GM21619 (cell line): ENCODE measurements around the gene TMC4.
A peak's percentile ranks its signal among the peaks of the same experiment; 100 is the strongest.
"Not testable (repeated sequence)": the region's sequence is repeated elsewhere in the genome, so short reads cannot be mapped to it uniquely, and the experiment has no call there.

Experiments used
- ATAC-seq: cut with Tn5 transposase; IDR thresholded peaks from one replicate; pipeline ENCODE4 v1.9.1; 2021; ENCODE audit not compliant: unreplicated experiment

Gene TMC4

DNA sequence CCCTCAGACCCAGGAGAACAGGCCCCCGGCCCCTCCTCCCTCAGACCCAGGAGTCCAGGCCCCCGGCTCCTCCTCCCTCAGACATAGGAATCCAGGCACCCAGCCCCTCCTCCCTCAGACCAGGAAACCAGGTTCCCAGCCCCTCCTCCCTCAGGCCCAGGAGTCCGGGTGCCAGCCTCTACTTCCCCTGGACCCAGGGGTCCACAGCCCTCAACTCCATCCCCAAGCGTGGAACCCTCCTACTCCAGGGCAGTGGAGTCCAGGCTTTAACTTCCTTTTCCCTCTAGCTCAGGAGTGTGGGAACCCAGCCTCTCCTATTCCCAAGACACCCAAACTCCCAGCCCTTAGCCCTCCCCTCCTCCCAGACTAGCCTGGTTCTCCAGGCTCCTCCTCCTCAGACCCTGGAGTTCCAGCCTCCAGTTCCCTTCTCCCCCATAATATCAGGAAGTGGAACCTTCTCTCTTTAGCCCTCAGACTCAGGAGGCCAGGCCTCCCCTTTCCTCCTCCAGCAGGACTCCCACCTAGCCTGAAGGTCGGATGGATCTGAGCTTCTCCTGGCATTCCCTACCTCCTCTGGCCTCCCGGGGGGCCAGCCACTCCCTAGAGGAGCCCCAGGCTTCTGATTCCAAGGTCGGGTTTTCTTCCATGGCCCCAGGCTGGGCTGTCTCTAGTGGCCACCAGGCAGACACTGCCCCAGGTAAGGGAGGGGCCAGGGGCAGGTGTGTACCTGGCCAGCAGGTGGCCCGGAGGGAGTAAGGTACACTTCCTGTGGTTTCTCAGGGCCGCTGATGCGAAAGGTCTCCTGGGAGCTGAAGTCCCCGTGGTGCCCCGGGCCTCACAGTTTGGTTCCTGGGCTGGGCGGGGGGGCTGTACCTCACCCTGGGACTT lies at the start of gene TMC4:
TSS of gene TMC4 (minus strand) at position 690 of the 888 bp plus-strand sequence. CDS start at position 647, 43 bp downstream.
- ATAC-seq = no peak

- ATAC-seq = not testable (repeated sequence)
Observed at GRCh38 chr19:54221947-54222346, 49.0 kb upstream of the TMC4 start.

GRCh38 chr19:54219702-54220101 lies 46.7 kb upstream of the TMC4 start:
- not testable (repeated sequence) for ATAC-seq

- no peak for ATAC-seq
Observed at GRCh38 chr19:54218960-54219661, 46.2 kb upstream of the TMC4 start.

DNA sequence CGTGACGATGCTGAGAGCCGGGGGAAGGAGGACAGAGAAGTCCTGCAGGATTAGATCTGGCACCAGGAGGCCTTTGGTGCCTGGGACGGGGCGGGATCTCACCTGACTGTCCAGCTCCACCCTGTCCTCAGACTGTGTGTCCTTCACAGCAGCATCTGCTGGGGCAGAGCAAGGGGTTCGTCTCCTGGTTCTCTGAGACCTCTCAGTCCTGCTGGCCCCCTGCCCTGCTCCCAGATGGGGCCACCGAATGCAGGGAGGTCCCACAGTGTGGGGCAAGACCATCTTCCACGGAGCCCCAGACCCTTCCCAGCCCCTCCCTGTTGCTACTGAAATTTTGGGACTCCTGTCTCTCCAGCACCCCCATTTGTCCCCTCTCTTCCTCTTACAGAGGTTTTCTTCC lies 45.3 kb upstream of the TMC4 start:
- no peak for ATAC-seq

DNA sequence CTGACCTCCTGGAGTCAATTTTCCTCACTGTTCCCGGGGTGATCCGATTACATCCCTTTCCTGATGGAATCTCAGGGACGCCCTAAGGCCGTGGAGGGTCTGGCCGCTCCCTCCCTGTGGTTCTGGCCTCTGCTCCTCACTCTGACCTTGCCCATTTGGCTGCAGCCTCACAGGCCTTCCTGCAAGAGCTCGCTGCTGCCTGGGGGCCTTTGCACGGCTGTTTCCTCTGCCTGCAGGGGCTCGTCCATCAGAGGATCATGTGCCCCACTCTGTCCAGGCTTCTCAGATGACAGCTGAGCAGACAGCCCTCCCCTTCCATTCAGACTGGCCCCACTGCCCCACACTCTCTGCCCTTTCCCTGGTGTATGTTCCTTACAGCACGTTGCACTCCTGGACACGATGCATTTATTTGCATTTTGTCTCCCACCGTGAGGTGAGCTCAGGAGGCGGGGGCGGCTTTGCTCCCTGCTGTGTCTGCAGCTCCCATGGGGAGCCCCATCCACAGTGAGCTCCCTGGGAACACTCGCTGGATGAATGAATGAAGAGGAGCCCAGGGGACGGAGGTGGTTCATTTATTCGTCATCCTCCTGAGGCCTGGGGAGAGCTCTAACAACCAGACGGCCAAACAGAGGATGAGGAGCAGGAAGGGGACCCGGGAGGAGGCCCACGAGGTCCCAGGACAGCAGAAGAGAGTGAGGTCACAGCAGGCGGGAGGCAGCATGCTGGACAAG lies 44.7 kb upstream of the TMC4 start:
- not testable (repeated sequence) for ATAC-seq

DNA sequence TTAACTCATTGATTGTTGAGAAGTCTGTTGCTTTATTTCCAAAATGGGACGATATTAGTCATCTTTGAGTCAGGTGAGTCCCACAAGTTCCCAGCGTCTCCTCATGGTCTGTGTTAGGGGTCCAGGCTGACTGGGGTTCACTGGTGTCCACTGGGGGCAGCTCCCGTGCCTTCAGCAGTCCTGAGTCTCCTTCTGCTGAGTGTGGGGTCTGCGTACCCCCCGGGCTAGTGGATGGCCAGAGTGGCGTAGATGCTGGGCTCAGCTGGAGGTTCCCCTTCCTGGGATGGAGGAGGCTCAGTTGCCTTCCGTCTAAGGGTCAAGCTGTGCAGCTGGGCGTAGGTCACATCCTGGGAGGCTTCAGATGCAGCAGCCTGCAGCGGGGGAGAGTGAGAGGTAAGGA lies 43.9 kb upstream of the TMC4 start:
- ATAC-seq = no peak

- not testable (repeated sequence) for ATAC-seq
Observed at GRCh38 chr19:54214734-54215133, 41.8 kb upstream of the TMC4 start.

- not testable (repeated sequence) for ATAC-seq
Observed at GRCh38 chr19:54214217-54214616, 41.3 kb upstream of the TMC4 start.

DNA sequence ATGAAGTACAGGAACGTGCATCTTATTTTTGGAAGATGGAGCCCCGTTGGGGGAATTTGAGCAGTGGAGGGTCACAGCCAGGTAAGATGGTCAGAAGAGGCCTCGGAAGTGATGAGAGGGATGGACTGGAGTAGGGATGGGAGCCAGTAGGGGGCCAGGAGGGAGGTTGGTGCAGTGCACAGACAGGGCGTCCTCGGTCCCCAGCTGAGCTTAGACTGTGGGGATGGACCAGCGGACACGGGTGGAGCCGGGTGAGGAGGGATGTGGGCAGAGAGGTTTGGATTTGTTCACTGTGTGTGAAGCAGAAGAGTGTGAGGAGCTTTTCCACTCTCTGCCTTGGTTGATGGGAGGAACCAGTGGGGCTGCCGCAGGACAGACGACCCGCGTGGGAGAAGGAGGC lies 38.3 kb upstream of the TMC4 start:
- no peak for ATAC-seq

DNA sequence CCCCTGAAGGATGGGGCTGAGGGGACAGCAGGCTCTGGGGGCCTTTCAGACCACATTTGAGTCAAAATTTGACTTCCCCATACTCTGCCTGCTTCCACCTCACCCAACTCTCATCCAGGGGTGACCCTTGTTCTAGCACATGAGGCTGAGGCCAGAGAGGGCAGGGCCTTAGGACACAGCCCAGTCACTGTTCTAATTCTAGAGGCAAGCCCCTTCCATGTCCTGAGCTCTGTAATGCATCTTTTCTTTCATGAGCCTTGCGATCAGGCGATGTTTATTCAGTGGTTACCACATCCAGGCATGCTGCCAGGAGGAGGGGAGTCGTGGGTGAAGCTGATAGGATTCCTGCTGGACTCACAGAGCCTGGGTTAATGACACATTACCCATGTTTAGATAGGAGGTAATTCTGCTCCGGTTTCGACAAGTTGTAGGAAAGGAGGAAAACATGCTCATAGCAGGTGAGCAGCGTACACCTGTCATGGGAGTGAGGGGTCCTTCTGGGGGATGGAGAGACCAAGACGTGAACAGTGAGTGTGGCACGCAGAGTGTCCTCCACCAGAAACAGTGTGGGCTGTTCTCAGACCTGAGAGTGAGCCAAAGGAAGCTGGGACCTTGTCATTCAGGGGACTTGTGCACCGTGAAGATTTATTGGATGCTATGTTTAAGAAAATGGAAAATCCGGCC lies 37.0 kb upstream of the TMC4 start:
- ATAC-seq = no peak

GRCh38 chr19:54209058-54209810 lies 36.3 kb upstream of the TMC4 start:
- ATAC-seq = no peak

DNA sequence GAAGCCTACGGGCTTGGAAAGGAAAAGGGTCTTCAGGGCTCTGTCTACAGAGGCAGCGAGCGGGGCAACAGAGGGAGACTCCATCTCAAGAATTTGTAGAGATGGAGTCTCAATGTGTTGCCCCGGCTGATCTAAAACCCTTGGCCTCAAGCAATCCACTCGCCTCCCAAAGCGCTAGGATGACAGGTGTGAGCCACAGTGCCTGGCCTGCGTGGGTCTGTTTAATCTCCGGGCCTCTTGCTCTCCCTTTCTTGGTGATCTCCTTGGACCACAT lies 35.8 kb upstream of the TMC4 start:
- ATAC-seq = no peak

DNA sequence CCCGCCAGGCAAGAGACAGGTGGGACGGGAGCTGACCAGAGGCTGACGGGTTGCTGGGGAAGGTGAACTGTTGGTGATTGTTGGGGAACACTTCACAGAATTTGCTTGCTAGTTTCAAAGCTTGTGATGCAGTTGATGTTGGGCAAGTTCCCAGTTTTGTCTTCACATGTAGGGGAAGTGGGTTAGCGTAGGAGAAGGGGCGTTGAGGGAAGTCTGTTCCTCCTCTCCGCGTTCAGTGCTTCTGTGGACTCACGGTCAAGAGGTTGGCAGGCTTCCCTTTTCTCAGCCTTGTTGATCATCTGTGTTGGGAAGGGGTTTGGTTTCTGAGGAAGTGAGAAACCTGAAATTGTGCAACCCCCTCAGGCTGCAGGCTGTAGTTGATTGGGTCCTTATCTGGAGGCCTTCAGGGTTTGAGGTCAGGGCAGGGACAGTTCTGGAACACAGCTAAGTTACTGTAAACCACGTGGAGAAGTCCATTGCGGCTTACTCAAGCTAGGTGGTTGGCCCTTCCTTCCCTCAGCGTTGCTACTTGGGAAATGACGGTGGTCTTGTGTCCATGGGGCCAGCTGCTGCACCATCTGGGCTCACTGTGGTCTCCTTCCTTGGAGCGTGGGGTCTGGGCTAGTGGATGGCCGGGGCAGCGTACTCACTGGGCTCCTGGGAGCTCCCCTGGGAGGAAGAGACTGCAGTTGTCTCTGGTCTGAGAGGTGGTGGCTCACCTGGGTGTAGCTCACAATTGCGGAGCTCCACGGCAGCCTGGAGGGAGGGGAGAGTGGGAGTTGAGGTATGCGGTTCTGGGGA lies 35.2 kb upstream of the TMC4 start:
- ATAC-seq = peak; percentile 38

DNA sequence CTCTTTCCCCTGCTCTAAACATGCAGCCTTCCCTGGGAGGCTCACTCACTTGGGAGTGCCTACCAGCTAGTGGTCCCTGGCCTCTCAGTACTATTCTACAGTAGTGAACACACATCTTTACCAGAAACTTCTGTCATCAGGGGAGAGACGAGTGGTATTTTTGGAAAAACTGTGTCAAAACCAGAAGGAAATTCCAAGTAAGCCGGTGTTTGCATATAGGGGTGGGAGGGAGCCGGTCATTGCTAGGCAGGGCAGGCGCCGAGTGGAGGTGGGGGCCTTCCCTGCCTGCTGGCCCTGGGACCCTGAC lies 34.7 kb upstream of the TMC4 start:
- ATAC-seq = no peak

DNA sequence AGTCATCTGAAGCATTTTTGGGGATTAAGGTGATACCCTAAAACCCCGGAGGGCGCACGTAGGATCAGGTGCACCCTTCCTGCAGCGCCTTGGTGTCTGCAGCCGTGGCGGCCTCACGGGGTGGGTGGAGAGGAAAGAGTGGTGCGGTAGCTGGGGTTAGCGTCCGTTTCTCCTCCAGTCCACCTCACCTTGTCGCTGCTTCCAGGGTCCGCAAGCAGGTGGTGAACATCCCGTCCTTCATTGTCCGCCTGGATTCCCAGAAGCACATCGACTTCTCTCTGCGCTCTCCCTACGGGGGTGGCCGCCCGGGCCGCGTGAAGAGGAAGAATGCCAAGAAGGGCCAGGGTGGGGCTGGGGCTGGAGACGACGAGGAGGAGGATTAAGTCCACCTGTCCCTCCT lies 34.2 kb upstream of the TMC4 start:
- not testable (repeated sequence) for ATAC-seq

DNA sequence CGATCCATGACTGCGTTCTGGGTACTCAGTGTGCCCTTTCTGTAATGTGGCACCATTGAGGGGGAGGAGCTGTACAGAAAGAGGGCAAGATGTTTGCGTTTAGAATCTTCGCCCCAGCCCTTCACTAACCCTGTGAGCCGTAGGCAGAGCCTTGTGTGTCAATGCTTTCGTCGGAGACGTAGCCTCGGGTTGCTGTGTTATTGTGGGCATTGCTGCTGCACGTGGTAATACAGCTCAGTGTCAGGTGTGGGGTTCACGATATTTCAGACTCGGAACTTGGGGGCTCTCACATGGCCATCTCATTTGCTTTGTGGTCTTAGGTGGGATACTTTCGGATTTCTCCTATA lies 33.8 kb upstream of the TMC4 start:
- no peak for ATAC-seq

- no peak for ATAC-seq
Observed at GRCh38 chr19:54206030-54206830, 33.3 kb upstream of the TMC4 start.

- no peak for ATAC-seq
Observed at GRCh38 chr19:54204767-54205468, 32.0 kb upstream of the TMC4 start.
